Ureter (tissue), 1 donor: ENCODE results near the gene HLA-A. TPM values are rescaled to one million over a fixed set of nuclear protein-coding genes. Genes with fewer than 3 reads are reported as not detected.

Experiments used
- DNase-seq: peaks from one replicate; pipeline ENCODE4 v3.0.0-alpha.2; 2020; ENCODE audit warnings: low spot score
- total RNA-seq: library from RNA; stranded (reverse); gene quantifications from one replicate; pipeline ENCODE4 v1.2.4, GENCODE V29; 2023
- donor health status: DM: yes; HTN: yes; CAD: no.

HLA-A gene
- total RNA-seq, 1 donor from 2014 or later: 304 TPM

- DNase-seq: no peak
Observed at GRCh38 chr6:29935273-29935955, 6.9 kb upstream of the HLA-A start.

- DNase-seq: no peak
Observed at GRCh38 chr6:29938746-29939508, 3.4 kb upstream of the HLA-A start.

- DNase-seq: no peak
Observed at GRCh38 chr6:29941016-29941415, 1.3 kb upstream of the HLA-A start.

GRCh38 chr6:29941471-29941870 lies 861 bp upstream of the HLA-A start:
- no peak for DNase-seq

GRCh38 chr6:29941916-29942274 lies 437 bp upstream of the HLA-A start:
- no peak for DNase-seq

GRCh38 chr6:29943053-29943966 lies 978 bp downstream of the HLA-A start:
- DNase-seq: no peak

- no peak for DNase-seq
Observed at GRCh38 chr6:29945281-29945820, 3.0 kb downstream of the HLA-A start.

GRCh38 chr6:29946223-29947076 lies 4.1 kb downstream of the HLA-A start:
- no peak for DNase-seq

- DNase-seq: no peak
Observed at GRCh38 chr6:29947077-29947980, 5.0 kb downstream of the HLA-A start.

GRCh38 chr6:29948277-29948676 lies 5.9 kb downstream of the HLA-A start:
- no peak for DNase-seq

GRCh38 chr6:29949934-29950333 lies 7.6 kb downstream of the HLA-A start:
- DNase-seq: no peak

GRCh38 chr6:29951882-29952281 lies 9.6 kb downstream of the HLA-A start:
- no peak for DNase-seq

- DNase-seq: no peak
Observed at GRCh38 chr6:29953001-29953441, 10.7 kb downstream of the HLA-A start.

- DNase-seq: no peak
Observed at GRCh38 chr6:29953686-29954085, 11.4 kb downstream of the HLA-A start.

GRCh38 chr6:29954272-29954671 lies 11.9 kb downstream of the HLA-A start:
- DNase-seq: no peak

- no peak for DNase-seq
Observed at GRCh38 chr6:29955783-29956182, 13.5 kb downstream of the HLA-A start.

- DNase-seq: no peak
Observed at GRCh38 chr6:29956518-29956917, 14.2 kb downstream of the HLA-A start.

GRCh38 chr6:29958046-29958445 lies 15.7 kb downstream of the HLA-A start:
- no peak for DNase-seq

- DNase-seq: no peak
Observed at GRCh38 chr6:29958921-29959320, 16.6 kb downstream of the HLA-A start.

GRCh38 chr6:29959467-29959866 lies 17.1 kb downstream of the HLA-A start:
- DNase-seq: no peak
